GM20000 (cell line): ENCODE data around the gene ANO2.

Experiments used
- DNase-seq: peaks from one replicate; pipeline ENCODE4 v3.0.0; 2012; ENCODE audit warnings: low spot score
- TF ChIP-seq, protein P1 (sequence below): IDR thresholded peaks from 2 replicates; pipeline ENCODE4 v1.5.1; 2012; ENCODE audit warnings: mild to moderate bottlenecking, control low read depth; ENCODE audit errors: extremely low read depth, missing control alignments

The ANO2 gene

DNA sequence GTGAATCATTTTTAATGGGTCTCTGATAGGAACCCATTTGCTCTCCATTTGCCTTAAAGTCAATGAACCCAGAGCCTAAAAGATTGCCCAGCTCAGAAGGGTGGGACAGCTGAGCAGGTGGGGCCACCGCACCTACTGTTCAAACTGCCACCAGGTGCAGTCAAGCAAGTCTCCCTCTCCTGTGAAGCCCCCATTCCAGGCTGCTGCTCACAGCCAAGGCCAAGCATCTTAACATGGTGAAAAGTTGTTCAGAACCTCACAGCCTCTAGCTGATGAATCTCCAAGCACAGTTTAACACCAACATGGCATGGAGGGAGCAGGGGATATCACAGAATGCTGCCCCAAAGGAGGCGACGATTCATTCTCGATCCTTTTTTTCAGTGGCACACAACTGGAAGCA is 29.5 kb downstream of the ANO2 start:
- no peak for DNase-seq
- TF ChIP-seq, protein P1, sequence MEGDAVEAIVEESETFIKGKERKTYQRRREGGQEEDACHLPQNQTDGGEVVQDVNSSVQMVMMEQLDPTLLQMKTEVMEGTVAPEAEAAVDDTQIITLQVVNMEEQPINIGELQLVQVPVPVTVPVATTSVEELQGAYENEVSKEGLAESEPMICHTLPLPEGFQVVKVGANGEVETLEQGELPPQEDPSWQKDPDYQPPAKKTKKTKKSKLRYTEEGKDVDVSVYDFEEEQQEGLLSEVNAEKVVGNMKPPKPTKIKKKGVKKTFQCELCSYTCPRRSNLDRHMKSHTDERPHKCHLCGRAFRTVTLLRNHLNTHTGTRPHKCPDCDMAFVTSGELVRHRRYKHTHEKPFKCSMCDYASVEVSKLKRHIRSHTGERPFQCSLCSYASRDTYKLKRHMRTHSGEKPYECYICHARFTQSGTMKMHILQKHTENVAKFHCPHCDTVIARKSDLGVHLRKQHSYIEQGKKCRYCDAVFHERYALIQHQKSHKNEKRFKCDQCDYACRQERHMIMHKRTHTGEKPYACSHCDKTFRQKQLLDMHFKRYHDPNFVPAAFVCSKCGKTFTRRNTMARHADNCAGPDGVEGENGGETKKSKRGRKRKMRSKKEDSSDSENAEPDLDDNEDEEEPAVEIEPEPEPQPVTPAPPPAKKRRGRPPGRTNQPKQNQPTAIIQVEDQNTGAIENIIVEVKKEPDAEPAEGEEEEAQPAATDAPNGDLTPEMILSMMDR: no peak

DNA sequence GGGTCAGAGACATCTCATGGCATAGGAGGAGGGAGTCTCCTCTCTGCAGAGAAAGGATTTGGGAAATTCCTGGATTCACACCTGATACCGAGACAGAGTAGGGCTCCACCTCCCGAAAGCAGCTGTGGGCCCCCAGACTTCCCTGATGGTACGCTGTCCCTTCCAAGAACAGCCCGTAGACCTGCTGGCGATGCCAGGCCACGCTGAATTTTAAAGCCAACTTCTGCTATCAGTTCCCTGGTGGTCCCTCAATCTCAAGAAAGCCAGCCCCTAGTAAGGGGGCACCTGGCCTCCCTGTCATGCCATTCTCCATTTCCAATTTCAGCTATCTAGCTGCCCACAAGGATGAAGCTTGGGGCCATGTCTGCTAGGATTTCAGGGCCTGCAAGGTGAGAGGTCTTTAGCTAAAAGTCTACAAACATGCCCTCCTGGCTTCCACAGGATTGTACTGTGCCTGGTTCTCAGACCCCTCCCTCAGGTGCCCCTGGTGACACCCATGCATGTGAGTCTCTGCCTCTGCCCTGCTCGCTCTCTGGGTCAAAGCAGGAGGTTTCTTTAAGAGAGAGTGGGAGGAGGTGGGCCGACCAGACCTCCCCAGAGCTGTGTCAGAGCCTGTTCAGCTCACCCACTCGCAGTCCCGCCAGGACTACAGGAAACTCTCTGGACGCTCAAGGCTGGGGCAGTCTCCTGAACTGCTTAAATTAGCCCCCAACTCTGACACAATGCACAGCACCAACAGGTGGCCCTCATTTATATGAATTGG is 30.5 kb downstream of the ANO2 start:
- no peak for DNase-seq
- TF ChIP-seq, protein P1: no peak

DNA sequence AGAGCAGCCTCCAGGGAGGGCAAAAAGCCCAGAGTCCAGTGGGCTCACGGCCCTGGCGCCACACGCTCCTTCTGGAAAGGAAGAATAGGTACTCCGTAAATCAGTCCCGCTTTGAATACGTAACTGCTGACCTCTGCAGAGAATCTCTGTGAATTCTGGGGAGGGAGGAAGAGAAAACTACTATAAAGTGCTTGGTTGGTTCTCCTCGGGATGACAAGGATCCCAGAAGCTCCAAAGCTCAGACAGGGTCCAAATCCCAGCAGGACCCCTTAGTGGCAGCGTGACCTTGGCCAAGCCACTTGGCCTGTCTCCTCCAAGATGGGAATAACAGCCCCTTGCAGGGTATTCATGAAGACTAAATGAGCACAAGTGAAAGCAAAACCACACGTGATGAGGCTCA is 31.7 kb downstream of the ANO2 start:
- DNase-seq: no peak
- TF ChIP-seq, protein P1: no peak

DNA sequence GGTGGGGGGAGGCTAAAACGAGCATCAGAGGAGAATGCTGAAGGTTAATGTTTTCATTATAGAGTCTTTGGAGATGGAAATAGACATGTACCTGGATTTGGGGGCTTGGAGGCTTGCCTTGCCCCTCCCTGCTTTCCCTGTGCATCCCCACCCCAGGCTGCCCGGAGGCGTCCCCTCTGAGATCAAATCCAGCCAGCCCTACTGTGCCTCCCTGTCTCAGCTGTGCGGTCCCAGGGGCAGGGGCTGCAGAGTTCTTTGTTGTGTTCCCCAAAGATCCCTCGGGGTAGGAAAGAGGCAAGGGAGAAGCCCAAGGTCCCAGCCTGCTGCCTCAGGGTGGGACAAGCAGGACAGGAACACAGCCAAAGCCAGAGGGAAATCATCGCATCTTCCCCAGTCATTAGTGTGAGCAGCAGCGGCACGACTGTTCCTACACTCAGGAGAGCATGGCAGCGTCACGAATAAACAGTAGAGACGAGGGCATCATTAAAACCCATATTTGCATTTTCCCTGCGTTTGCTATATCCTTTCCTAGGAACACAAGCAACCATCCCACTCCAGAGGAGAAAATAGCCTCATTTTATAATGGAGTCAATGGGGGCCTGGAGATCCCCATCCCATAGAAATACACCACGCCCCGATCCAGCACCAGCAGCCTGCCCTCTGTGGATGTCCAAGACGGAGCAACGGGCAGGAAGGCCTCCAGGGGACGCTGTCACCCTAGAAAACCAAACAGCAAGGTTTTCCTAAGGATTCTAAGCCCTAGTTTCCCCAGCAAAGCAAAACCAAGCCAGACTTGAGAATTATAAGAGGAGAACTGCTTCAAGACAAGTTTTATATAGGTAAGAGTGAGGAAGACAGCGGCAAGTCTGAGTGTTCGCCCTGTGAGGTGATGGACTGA is 32.4 kb downstream of the ANO2 start:
- TF ChIP-seq, protein P1: no peak
- DNase-seq: no peak

DNA sequence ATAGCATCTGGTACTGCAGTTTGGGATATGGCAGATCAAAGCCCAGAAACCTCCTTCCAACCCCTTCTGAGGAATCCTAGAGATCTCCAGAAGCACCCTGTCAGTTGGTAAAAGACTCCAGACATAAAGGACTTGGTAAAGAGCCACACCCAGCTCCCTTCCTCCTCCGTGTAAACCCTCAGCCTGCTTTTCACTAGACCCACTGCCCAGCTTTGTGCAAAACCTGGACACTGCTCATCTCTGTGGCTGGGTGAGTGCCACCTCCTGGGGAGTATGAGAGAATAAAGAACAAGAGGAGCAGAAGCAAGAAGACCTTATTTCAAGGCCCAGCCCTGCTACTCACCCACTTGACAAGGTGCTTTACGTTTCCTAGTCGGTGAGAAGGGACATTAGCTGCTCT is 33.0 kb downstream of the ANO2 start:
- DNase-seq: no peak
- TF ChIP-seq, protein P1: no peak

DNA sequence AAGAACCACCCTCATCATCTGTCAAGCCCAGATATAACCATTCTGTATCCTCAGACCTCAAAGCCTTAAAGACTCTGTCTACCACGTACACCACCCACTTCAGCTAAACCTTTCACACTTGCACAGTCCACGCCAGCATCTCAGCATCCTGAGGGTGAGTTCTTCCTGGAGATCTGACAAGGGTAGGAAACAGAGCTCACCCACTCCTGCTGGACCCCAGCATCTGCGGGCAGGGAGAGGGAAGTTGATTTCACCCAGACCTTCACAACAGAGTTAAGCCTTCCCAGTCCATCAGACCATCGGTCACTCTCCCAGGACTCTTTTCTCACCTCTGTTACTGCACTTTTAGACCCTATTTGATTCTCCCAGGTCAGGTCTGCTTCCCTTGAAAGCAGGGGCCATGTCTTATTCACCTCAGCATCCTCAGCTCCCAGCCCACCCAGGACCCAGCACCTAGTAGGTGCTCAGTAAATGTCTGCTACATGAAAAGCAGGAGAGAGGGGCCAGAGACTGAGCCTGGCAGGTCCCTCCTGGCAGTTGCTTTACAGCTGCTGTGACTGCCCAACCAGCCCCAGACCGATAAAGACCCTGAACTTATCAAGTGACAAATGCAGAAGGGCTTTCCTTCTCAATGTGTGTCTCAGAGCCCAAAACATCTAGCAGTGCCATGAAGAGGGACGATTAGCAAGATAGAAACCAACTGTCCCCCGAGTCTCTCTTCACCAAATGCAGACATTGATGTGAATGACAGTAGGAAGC is 34.1 kb downstream of the ANO2 start:
- TF ChIP-seq, protein P1: no peak
- DNase-seq: no peak
